ENCODE data around the gene PLRG1.

PLRG1 gene

DNA sequence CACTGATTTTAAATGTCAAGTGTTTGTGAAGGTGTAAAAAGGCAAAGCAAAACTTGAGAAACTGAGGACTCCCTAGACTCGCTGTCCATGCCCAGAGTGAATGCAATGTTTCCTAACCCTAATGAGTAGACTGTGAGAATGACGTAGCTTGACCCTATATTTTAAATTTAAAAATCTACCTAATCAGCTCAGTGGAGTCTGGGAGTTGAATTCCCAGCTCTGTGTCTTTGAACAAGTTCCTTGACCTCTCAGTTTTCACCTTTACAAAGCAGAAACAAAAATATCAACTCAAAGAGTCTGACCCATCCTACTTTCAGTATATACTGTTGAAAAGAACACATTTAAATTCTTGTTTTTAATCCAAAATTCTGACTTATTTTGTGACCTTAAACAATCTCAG lies 38.0 kb upstream of the PLRG1 start:
- Histone ChIP-seq H3K27me3 (ENCODE audit: control insufficient read depth in 5 of 5, insufficient read depth in 4 of 5, low read length in 5 of 5) (peaks cover 0 to 10% (median 6%) of the 10 kb centered on the region in 5 donors), H3K36me3 (ENCODE audit: control insufficient read depth in 5 of 5, insufficient read depth in 5 of 5, low read length in 5 of 5) (no peaks in the 10 kb centered on the region), H3K9me3 (ENCODE audit: control insufficient read depth in 5 of 5, low read length in 5 of 5) (no peaks in the 10 kb centered on the region), H3K9ac (ENCODE audit: low read length in 5 of 5) (no peak overlapping the region), H3K4me3 (ENCODE audit: low read depth in 1 of 5, low read length in 5 of 5) (no peak overlapping the region), H3K27ac (ENCODE audit: low read depth, low read length) (no peak overlapping the region), H3K4me1 (ENCODE audit: control insufficient read depth in 5 of 5, insufficient read depth in 5 of 5, low read length in 5 of 5) (no peaks in the 10 kb centered on the region)

DNA sequence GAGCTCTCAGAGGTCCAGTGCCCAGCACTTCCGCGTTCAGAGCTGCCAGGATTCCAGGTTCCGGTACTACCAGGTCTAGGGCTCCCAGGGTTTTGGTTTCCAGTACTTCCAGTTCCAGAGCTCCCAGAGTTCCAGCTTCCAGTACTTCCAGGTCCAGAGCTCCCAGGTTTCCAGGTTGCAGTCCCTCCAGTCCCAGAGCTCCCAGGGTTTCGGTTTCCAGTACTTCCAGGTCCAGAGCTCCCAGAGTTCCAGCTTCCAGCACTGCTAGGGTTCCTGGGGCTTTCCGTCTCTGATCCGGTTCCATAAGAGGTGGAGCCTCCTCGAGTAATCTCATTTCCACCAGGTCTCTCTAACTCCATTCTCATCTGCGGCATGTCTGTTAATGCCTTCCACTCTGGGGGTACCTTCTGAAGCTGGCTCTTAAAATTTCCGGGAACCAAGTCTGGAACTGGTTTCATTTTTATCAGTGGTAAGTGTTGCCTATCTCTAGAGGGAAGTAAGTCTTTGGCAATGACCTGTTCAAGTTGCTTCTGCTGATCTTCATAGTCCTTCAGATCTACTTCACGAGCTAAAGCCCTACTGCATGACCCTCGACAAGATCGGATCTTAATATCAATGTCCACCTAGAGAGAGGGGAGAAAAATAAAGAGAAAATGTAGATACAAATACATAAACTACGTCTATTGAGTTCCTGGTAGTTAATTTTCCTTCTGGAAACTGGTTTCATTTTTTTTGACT lies 36.3 kb upstream of the PLRG1 start:
- H3K27me3 ChIP-seq (ENCODE audit: control insufficient read depth in 5 of 5, insufficient read depth in 4 of 5, low read length in 5 of 5): peaks cover 0 to 10% (median 6%) of the 10 kb centered on the region in 5 donors
- H3K9ac ChIP-seq (ENCODE audit: low read length in 5 of 5): no peak overlapping the region
- no peak overlapping the region for H3K4me3 ChIP-seq (ENCODE audit: low read depth in 1 of 5, low read length in 5 of 5)
- no peaks in the 10 kb centered on the region for H3K4me1 ChIP-seq (ENCODE audit: control insufficient read depth in 5 of 5, insufficient read depth in 5 of 5, low read length in 5 of 5)
- no peak overlapping the region for H3K27ac ChIP-seq (ENCODE audit: low read depth, low read length)
- no peaks in the 10 kb centered on the region for H3K36me3 ChIP-seq (ENCODE audit: control insufficient read depth in 5 of 5, insufficient read depth in 5 of 5, low read length in 5 of 5)
- no peaks in the 10 kb centered on the region for H3K9me3 ChIP-seq (ENCODE audit: control insufficient read depth in 5 of 5, low read length in 5 of 5)

DNA sequence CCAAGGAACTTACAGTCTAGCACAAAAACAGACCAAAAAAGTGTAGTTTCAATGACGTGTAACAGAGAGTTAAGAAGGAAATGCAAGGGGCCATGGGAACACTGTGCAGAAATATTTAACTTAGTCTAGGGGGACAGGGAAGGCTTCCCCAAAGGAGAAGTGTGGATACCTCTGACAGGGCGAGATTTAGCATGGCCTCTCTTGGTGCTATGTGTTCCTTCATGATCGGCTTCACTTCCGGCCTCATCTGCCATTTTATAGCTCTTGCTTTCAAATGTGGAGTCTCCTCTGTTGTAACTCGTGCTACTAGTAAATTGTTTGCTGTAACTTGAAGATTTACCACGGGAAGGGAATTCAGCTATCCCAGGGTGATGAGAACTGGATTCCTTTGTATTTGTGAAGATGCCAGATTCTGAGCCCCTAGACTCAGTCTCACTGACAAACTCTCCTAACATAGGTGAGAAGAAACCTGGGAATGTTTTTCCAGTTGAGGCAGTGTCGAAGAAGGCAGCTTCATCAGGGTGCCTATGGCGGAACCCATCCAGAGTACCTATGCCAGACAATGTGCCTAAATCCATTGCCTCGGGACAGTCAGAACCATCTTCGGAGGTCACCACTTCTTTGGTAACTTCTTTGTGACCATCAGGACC lies 35.3 kb upstream of the PLRG1 start:
- Histone ChIP-seq H3K9me3 (ENCODE audit: control insufficient read depth in 5 of 5, low read length in 5 of 5) (no peaks in the 10 kb centered on the region), H3K27ac (ENCODE audit: low read depth, low read length) (no peak overlapping the region), H3K27me3 (ENCODE audit: control insufficient read depth in 5 of 5, insufficient read depth in 4 of 5, low read length in 5 of 5) (peaks cover 0 to 7% (median 4%) of the 10 kb centered on the region in 5 donors), H3K36me3 (ENCODE audit: control insufficient read depth in 5 of 5, insufficient read depth in 5 of 5, low read length in 5 of 5) (no peaks in the 10 kb centered on the region), H3K4me3 (ENCODE audit: low read depth in 1 of 5, low read length in 5 of 5) (no peak overlapping the region), H3K9ac (ENCODE audit: low read length in 5 of 5) (no peak overlapping the region), H3K4me1 (ENCODE audit: control insufficient read depth in 5 of 5, insufficient read depth in 5 of 5, low read length in 5 of 5) (no peaks in the 10 kb centered on the region)

DNA sequence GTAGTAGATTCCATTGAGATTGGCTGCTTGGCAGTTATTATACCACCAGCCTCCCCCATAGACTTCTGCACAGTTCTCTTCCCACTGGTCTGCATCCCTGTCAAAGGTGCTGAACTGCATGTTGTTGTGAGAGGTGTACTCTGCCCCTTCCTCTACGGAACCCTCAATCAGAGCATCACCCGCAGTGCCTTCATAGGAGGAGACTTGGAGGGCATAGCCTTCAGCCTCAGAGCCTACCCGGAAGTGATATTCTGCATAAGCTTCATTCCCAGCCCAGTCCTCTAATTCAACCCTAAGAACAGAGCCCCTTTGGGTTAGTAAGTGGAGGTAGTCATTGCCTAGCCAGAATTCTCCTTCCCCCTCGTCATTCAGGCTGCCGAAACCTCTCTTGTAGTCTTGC lies 34.1 kb upstream of the PLRG1 start:
- no peak overlapping the region for H3K4me3 ChIP-seq (ENCODE audit: low read depth in 1 of 5, low read length in 5 of 5)
- no peak overlapping the region for H3K27ac ChIP-seq (ENCODE audit: low read depth, low read length)
- no peak overlapping the region for H3K9ac ChIP-seq (ENCODE audit: low read length in 5 of 5)
- no peaks in the 10 kb centered on the region for H3K4me1 ChIP-seq (ENCODE audit: control insufficient read depth in 5 of 5, insufficient read depth in 5 of 5, low read length in 5 of 5)
- H3K9me3 ChIP-seq (ENCODE audit: control insufficient read depth in 5 of 5, low read length in 5 of 5): no peaks in the 10 kb centered on the region
- peaks cover 0 to 6% (median 3%) of the 10 kb centered on the region in 5 donors for H3K27me3 ChIP-seq (ENCODE audit: control insufficient read depth in 5 of 5, insufficient read depth in 4 of 5, low read length in 5 of 5)
- no peaks in the 10 kb centered on the region for H3K36me3 ChIP-seq (ENCODE audit: control insufficient read depth in 5 of 5, insufficient read depth in 5 of 5, low read length in 5 of 5)

DNA sequence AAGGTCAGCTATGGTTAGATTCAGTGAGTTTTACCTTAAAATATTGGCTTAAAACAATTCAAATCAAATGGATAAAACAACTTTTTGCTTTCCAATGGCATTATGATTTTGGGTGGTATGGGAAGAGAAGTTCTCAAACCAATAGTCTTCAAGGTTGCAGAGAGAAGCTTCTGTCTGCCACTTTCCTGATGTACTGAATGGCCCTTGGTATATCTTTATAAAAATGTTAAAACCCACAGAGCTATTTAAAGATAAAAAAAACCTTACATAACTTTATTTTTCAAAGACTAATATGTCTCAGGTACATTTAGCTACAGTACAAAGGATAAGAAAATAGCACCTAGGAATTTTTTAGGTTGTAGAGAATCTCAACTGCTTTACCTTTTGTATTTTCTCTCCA lies 33.5 kb upstream of the PLRG1 start:
- Histone ChIP-seq H3K27ac (ENCODE audit: low read depth, low read length) (no peak overlapping the region), H3K36me3 (ENCODE audit: control insufficient read depth in 5 of 5, insufficient read depth in 5 of 5, low read length in 5 of 5) (no peaks in the 10 kb centered on the region), H3K4me1 (ENCODE audit: control insufficient read depth in 5 of 5, insufficient read depth in 5 of 5, low read length in 5 of 5) (no peaks in the 10 kb centered on the region), H3K9ac (ENCODE audit: low read length in 5 of 5) (no peak overlapping the region), H3K27me3 (ENCODE audit: control insufficient read depth in 5 of 5, insufficient read depth in 4 of 5, low read length in 5 of 5) (peaks cover 0 to 6% (median 0%) of the 10 kb centered on the region in 5 donors), H3K4me3 (ENCODE audit: low read depth in 1 of 5, low read length in 5 of 5) (no peak overlapping the region), H3K9me3 (ENCODE audit: control insufficient read depth in 5 of 5, low read length in 5 of 5) (no peaks in the 10 kb centered on the region)

- Histone ChIP-seq H3K27ac (ENCODE audit: low read depth, low read length) (no peak overlapping the region), H3K27me3 (ENCODE audit: control insufficient read depth in 5 of 5, insufficient read depth in 4 of 5, low read length in 5 of 5) (peaks cover 0 to 6% (median 0%) of the 10 kb centered on the region in 5 donors), H3K4me3 (ENCODE audit: low read depth in 1 of 5, low read length in 5 of 5) (no peak overlapping the region), H3K9ac (ENCODE audit: low read length in 5 of 5) (no peak overlapping the region), H3K36me3 (ENCODE audit: control insufficient read depth in 5 of 5, insufficient read depth in 5 of 5, low read length in 5 of 5) (no peaks in the 10 kb centered on the region), H3K4me1 (ENCODE audit: control insufficient read depth in 5 of 5, insufficient read depth in 5 of 5, low read length in 5 of 5) (no peaks in the 10 kb centered on the region), H3K9me3 (ENCODE audit: control insufficient read depth in 5 of 5, low read length in 5 of 5) (no peaks in the 10 kb centered on the region)
Observed at GRCh38 chr4:154583230-154583629, 33.0 kb upstream of the PLRG1 start.

- Histone ChIP-seq H3K9me3 (ENCODE audit: control insufficient read depth in 5 of 5, low read length in 5 of 5) (no peaks in the 10 kb centered on the region), H3K27ac (ENCODE audit: low read depth, low read length) (no peak overlapping the region), H3K27me3 (ENCODE audit: control insufficient read depth in 5 of 5, insufficient read depth in 4 of 5, low read length in 5 of 5) (peaks cover 0 to 6% (median 0%) of the 10 kb centered on the region in 5 donors), H3K36me3 (ENCODE audit: control insufficient read depth in 5 of 5, insufficient read depth in 5 of 5, low read length in 5 of 5) (no peaks in the 10 kb centered on the region), H3K9ac (ENCODE audit: low read length in 5 of 5) (no peak overlapping the region), H3K4me3 (ENCODE audit: low read depth in 1 of 5, low read length in 5 of 5) (no peak overlapping the region), H3K4me1 (ENCODE audit: control insufficient read depth in 5 of 5, insufficient read depth in 5 of 5, low read length in 5 of 5) (no peaks in the 10 kb centered on the region)
Observed at GRCh38 chr4:154582723-154583122, 32.5 kb upstream of the PLRG1 start.

DNA sequence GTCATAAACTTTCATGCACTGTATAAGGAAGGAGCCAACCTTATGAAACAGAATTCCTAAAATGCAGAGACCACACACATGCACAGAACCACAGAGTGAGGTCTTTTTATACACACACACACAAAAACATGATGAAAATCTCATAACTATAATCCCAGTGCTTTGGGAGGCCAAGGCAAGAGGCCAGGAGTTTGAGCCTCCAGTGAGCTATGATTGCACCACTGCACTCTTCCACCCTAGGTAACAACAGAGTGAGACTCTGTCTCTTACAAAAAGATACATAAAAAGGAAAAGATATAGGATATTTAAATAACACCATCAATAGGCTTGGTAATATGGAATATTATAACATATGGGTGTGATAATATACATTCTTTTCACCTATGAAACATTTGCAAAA lies 29.7 kb upstream of the PLRG1 start:
- Histone ChIP-seq H3K9me3 (ENCODE audit: control insufficient read depth in 5 of 5, low read length in 5 of 5) (no peaks in the 10 kb centered on the region), H3K4me3 (ENCODE audit: low read depth in 1 of 5, low read length in 5 of 5) (no peak overlapping the region), H3K27me3 (ENCODE audit: control insufficient read depth in 5 of 5, insufficient read depth in 4 of 5, low read length in 5 of 5) (peaks cover 0 to 6% (median 3%) of the 10 kb centered on the region in 5 donors), H3K27ac (ENCODE audit: low read depth, low read length) (no peak overlapping the region), H3K9ac (ENCODE audit: low read length in 5 of 5) (no peak overlapping the region), H3K4me1 (ENCODE audit: control insufficient read depth in 5 of 5, insufficient read depth in 5 of 5, low read length in 5 of 5) (no peaks in the 10 kb centered on the region), H3K36me3 (ENCODE audit: control insufficient read depth in 5 of 5, insufficient read depth in 5 of 5, low read length in 5 of 5) (no peaks in the 10 kb centered on the region)

DNA sequence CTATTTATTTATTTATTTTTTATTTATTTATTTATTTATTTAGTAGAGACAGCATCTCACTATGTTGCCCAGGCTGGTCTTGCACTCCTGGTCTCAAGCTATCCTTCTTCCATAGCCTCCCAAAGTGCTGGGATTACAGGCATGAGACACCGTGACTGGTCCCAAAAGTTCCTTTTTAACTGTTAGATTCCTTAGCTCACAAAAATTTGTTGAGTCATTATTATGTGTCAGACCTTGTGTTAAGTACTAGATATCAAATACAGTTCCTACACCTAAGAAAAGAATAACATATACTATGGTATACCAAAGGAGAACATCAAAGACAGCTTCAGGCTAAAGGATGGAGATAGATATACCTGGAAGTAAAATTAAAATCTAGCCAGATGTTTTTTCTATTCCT lies 28.7 kb upstream of the PLRG1 start:
- no peaks in the 10 kb centered on the region for H3K4me1 ChIP-seq (ENCODE audit: control insufficient read depth in 5 of 5, insufficient read depth in 5 of 5, low read length in 5 of 5)
- no peaks in the 10 kb centered on the region for H3K9me3 ChIP-seq (ENCODE audit: control insufficient read depth in 5 of 5, low read length in 5 of 5)
- no peaks in the 10 kb centered on the region for H3K36me3 ChIP-seq (ENCODE audit: control insufficient read depth in 5 of 5, insufficient read depth in 5 of 5, low read length in 5 of 5)
- H3K4me3 ChIP-seq (ENCODE audit: low read depth in 1 of 5, low read length in 5 of 5): no peak overlapping the region
- no peak overlapping the region for H3K9ac ChIP-seq (ENCODE audit: low read length in 5 of 5)
- H3K27ac ChIP-seq (ENCODE audit: low read depth, low read length): no peak overlapping the region
- peaks cover 0 to 4% (median 0%) of the 10 kb centered on the region in 5 donors for H3K27me3 ChIP-seq (ENCODE audit: control insufficient read depth in 5 of 5, insufficient read depth in 4 of 5, low read length in 5 of 5)

DNA sequence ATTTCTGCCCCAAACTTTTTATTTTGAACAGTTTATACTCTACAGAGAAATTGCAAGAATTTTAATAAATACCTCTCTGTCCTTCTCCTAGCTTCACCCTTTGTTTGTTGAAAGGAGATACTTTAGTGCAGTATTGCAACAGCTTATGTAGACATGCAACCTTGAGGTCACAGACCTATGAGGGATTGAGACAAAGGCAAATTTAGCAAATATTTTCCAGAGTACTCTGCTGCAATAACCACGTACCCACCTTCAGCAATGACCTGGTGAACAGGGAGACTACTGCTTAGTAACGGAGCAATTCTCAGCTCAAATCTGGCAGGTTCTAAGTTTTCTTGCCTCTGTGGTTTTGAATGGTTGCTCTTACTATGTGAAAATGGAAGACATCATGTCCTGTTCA lies 27.1 kb upstream of the PLRG1 start:
- no peaks in the 10 kb centered on the region for H3K4me1 ChIP-seq (ENCODE audit: control insufficient read depth in 5 of 5, insufficient read depth in 5 of 5, low read length in 5 of 5)
- no peaks in the 10 kb centered on the region for H3K9me3 ChIP-seq (ENCODE audit: control insufficient read depth in 5 of 5, low read length in 5 of 5)
- no peak overlapping the region for H3K4me3 ChIP-seq (ENCODE audit: low read depth in 1 of 5, low read length in 5 of 5)
- H3K27ac ChIP-seq (ENCODE audit: low read depth, low read length): no peak overlapping the region
- H3K9ac ChIP-seq (ENCODE audit: low read length in 5 of 5): no peak overlapping the region
- no peaks in the 10 kb centered on the region for H3K36me3 ChIP-seq (ENCODE audit: control insufficient read depth in 5 of 5, insufficient read depth in 5 of 5, low read length in 5 of 5)
- H3K27me3 ChIP-seq (ENCODE audit: control insufficient read depth in 5 of 5, insufficient read depth in 4 of 5, low read length in 5 of 5): peaks cover 0 to 4% (median 0%) of the 10 kb centered on the region in 5 donors

All from subcutaneous abdominal adipose tissue (tissue), 5 donors.